MM.1S (cell line): ENCODE measurements around the gene SLC35B1.

ENCODE experiments used
- DNase-seq: peaks from one replicate; pipeline ENCODE4 v3.0.0-alpha.2; 2015
- H2AFZ ChIP-seq: fragments of 300-600 bp; sonication (generic); 2 replicates; pipeline ENCODE4 v1.6.0; 2016; ENCODE audit warnings: antibody characterized with exemption, low read length
- H3F3A ChIP-seq: fragments of 300-600 bp; sonication (generic); 2 replicates; pipeline ENCODE4 v1.6.1; 2016; ENCODE audit warnings: mild to moderate bottlenecking, antibody characterized with exemption, low read length, moderate library complexity, mixed read lengths; ENCODE audit not compliant: insufficient read depth
- H3K27ac ChIP-seq: fragments of 300-600 bp; sonication (generic); 2 replicates; pipeline ENCODE4 v1.5.1; 2016; ENCODE audit warnings: mild to moderate bottlenecking, low read length
- H3K27me3 ChIP-seq: fragments of 300-600 bp; sonication (generic); replicated peaks from 2 replicates; pipeline ENCODE4 v1.6.0; 2016; ENCODE audit warnings: low read length; ENCODE audit not compliant: insufficient read depth
- H3K36me3 ChIP-seq: fragments of 300-600 bp; sonication (generic); replicated peaks from 2 replicates; pipeline ENCODE4 v1.6.1; 2016; ENCODE audit warnings: mild to moderate bottlenecking, low read length, mixed read lengths; ENCODE audit not compliant: insufficient read depth
- H3K4me1 ChIP-seq: fragments of 300-600 bp; sonication (generic); 2 replicates; pipeline ENCODE4 v1.6.1; 2016; ENCODE audit warnings: low read length, mixed read lengths
- H3K4me2 ChIP-seq: fragments of 300-600 bp; sonication (generic); 2 replicates; pipeline ENCODE4 v1.6.0; 2016; ENCODE audit warnings: low read depth, low read length
- H3K4me3 ChIP-seq: fragments of 300-600 bp; sonication (generic); 2 replicates; pipeline ENCODE4 v1.5.1; 2016; ENCODE audit warnings: low read length, mixed read lengths
- H3K79me2 ChIP-seq: fragments of 300-600 bp; sonication (generic); 2 replicates; pipeline ENCODE4 v1.6.1; 2016; ENCODE audit warnings: mixed run types, low read length, mixed read lengths
- H3K9ac ChIP-seq: fragments of 300-600 bp; sonication (generic); 2 replicates; pipeline ENCODE4 v1.6.1; 2016; ENCODE audit warnings: low read length, mixed read lengths
- H3K9me2 ChIP-seq: fragments of 300-600 bp; sonication (generic); replicated peaks from 2 replicates; pipeline ENCODE4 v1.6.1; 2016; ENCODE audit warnings: mild to moderate bottlenecking, low read length, mixed read lengths; ENCODE audit not compliant: insufficient read depth
- H3K9me3 ChIP-seq: fragments of 300-600 bp; sonication (generic); replicated peaks from 2 replicates; pipeline ENCODE4 v1.6.1; 2016; ENCODE audit warnings: mild to moderate bottlenecking, low read length, mixed read lengths; ENCODE audit not compliant: insufficient read depth
- H4K20me1 ChIP-seq: fragments of 300-600 bp; sonication (generic); 2 replicates; pipeline ENCODE4 v1.6.1; 2016; ENCODE audit warnings: mild to moderate bottlenecking, low read length, moderate library complexity, mixed read lengths; ENCODE audit not compliant: insufficient read depth
- CTCF ChIP-seq: fragments of 300-600 bp; sonication (generic); IDR thresholded peaks from 2 replicates; pipeline ENCODE4 v1.5.1; 2016; ENCODE audit warnings: antibody characterized with exemption, low read length, mixed read lengths
- EZH2 ChIP-seq: fragments of 300-600 bp; sonication (generic); optimal IDR thresholded peaks from 2 replicates; pipeline ENCODE3; 2017; ENCODE audit warnings: low read depth, mild to moderate bottlenecking, antibody characterized with exemption, low read length, mixed read lengths
- EZH2phosphoT487 ChIP-seq: fragments of 300-600 bp; sonication (generic); IDR thresholded peaks from 2 replicates; pipeline ENCODE4 v1.6.1; 2018; ENCODE audit warnings: antibody characterized with exemption, low read length

The SLC35B1 gene

GRCh38 chr17:49691677-49692191 lies 16.0 kb downstream of the SLC35B1 start:
- no peak for DNase-seq
- Histone ChIP-seq H3K36me3 (no peaks in the 10 kb centered on the region), H3K4me3 (no peak overlapping the region), H3K9me2 (no peaks in the 10 kb centered on the region), H3K9me3 (no peaks in the 10 kb centered on the region), H3K27me3 (no peaks in the 10 kb centered on the region), H3K4me1 (peaks cover 8% of the 10 kb centered on the region), H3F3A (no peaks in the 10 kb centered on the region), H3K27ac (no peak overlapping the region), H2AFZ (no peak overlapping the region), H3K79me2 (no peaks in the 10 kb centered on the region), H3K4me2 (no peak overlapping the region), H3K9ac (no peak overlapping the region), H4K20me1 (no peaks in the 10 kb centered on the region)
- no peak for TF ChIP-seq EZH2
- TF ChIP-seq CTCF = no peak
- no peak for TF ChIP-seq EZH2phosphoT487

- Histone ChIP-seq H3K4me2 (no peak overlapping the region), H3K9me2 (no peaks in the 10 kb centered on the region), H3K27me3 (no peaks in the 10 kb centered on the region), H3K4me3 (no peak overlapping the region), H3K4me1 (peaks cover 8% of the 10 kb centered on the region), H2AFZ (no peak overlapping the region), H3K9me3 (no peaks in the 10 kb centered on the region), H3K9ac (no peak overlapping the region), H3K36me3 (no peaks in the 10 kb centered on the region), H3F3A (no peaks in the 10 kb centered on the region), H3K79me2 (no peaks in the 10 kb centered on the region), H4K20me1 (no peaks in the 10 kb centered on the region), H3K27ac (no peak overlapping the region)
- DNase-seq = no peak
- TF ChIP-seq CTCF (no peak), EZH2phosphoT487 (no peak), EZH2 (no peak)
Measured at GRCh38 chr17:49691086-49691676, 16.6 kb downstream of the SLC35B1 start.

- H3K27me3 ChIP-seq = no peaks in the 10 kb centered on the region
- DNase-seq = no peak
- no peak overlapping the region for H3K4me2 ChIP-seq
Measured at GRCh38 chr17:49690256-49690655, 17.5 kb downstream of the SLC35B1 start.

More at GRCh38 chr17:49690256-49690655, 17.5 kb downstream of the SLC35B1 start:
- H3K79me2 ChIP-seq = no peaks in the 10 kb centered on the region
- H3K9ac ChIP-seq = no peak overlapping the region
- no peaks in the 10 kb centered on the region for H3K36me3 ChIP-seq
- TF ChIP-seq CTCF = no peak
- TF ChIP-seq EZH2phosphoT487 = no peak
- TF ChIP-seq EZH2 = no peak
- H3K9me2 ChIP-seq = no peaks in the 10 kb centered on the region
- H4K20me1 ChIP-seq = no peaks in the 10 kb centered on the region
- H3K27ac ChIP-seq = no peak overlapping the region
- H2AFZ ChIP-seq = no peak overlapping the region
- H3K4me3 ChIP-seq = no peak overlapping the region
- peaks cover 8% of the 10 kb centered on the region for H3K4me1 ChIP-seq
- no peaks in the 10 kb centered on the region for H3K9me3 ChIP-seq
- no peaks in the 10 kb centered on the region for H3F3A ChIP-seq
